ENCODE data around the gene RP2.

Gene RP2

GRCh38 chrX:46922611-46923010 is 85.8 kb downstream of the RP2 start:
- DNase-seq, result no peak

- DNase-seq, result no peak
These were observed 90.9 kb downstream of the RP2 start for GRCh38 chrX:46927718-46928117.

- DNase-seq, result no peak
These were observed 92.8 kb downstream of the RP2 start for GRCh38 chrX:46929439-46930261.

All from SIG-M5 (cell line).